Amniotic epithelial cell (primary cell): Measurements from ENCODE around the gene ILF2.

Experiments
- DNase-seq: peaks from one replicate; pipeline ENCODE4 v3.0.0-alpha.2; 2010; ENCODE audit warnings: low read depth

Gene ILF2

DNA sequence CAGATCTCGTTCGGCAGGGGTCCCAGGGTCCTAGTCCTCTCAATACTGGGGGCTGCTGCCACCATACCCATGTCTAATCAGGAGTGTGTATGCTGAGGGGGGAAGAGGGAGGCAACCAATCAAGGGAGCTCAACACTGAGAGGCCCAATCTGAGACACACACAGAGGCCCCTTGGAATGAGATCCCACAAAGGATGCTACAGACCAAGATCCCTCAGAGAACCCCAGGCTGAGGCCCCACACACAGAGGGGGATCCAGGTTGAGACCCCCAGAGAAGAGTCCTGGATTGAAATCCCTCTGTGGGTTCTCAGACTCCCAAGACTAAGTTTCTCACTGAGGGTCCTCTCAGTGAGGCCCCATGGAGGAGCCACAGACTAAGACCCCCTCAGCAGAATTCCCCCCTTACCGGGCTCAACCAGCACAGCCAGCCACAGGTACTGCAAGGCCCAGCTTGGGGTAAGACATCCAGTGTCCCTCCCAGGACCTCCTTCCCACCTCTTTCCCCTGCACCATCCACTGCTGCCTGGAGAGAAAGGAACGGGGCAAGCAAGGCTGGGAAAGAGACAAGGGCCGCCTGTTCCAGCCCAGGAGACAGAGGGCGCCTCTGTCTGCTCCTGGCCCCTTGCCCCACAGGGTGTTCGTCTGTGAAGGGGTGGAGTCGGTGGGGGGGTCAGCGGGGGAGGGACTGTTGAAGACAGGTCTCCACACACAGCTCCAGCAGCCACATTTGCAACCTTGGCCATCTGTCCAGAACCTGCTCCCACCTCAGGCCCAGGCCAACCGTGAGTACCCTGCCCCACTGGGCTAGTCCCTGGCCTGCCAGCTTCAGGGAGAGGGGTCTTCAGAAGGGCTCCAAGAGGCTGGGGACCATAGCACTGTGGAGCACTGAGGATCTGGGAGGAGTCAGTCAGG lies 42.8 kb downstream of the ILF2 start, which contains the start of gene S100A1:
Gene S100A1 (plus strand): TSS at position 720 of the 912 bp plus-strand sequence. CDS start 2,088 bp downstream, outside the sequence.
- no peak for DNase-seq

DNA sequence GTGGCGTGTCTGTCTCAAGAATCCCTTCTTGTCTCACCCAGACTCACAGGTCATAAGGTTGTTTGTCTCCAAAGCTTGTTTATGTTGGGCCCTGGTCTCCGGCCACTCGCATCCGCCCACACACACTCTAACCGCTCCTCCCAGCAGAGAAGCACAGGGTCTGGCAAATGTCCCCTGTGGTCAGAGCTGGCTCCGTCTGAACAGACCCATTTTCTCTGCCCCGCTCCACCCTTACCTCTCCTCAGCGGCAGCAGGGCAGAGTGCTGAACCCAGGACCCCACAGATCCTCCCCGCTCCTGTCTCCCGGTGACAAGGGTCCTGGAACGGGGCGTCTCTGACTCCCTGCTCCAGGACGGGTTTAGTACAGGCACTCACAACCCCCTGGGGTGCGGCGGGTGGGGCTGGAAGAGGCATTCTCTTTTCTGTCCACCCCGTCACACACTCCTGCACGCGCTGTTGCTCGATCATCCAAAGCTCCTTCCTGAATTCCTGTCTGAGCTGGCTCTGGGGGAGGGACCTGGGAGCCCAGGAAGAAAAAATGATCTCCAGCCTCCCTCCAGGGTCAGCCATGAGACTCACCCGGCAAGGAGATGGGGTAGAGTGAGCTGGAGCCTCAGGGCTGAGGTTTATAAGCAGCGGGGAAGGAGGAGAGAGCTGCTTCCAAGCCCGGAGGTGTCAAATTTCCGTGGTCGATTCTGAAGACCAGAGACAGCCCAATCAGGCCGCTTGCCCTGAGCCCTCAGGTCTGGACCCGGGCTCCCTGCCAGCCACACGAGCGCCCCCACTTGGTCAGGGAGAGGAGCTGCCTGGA lies 43.7 kb downstream of the ILF2 start, which contains the start of gene S100A13:
Gene S100A13 (minus strand): TSS at position 602 of the 811 bp plus-strand sequence. CDS start 1,033 bp downstream, outside the sequence.
- DNase-seq = peak; percentile 96

DNA sequence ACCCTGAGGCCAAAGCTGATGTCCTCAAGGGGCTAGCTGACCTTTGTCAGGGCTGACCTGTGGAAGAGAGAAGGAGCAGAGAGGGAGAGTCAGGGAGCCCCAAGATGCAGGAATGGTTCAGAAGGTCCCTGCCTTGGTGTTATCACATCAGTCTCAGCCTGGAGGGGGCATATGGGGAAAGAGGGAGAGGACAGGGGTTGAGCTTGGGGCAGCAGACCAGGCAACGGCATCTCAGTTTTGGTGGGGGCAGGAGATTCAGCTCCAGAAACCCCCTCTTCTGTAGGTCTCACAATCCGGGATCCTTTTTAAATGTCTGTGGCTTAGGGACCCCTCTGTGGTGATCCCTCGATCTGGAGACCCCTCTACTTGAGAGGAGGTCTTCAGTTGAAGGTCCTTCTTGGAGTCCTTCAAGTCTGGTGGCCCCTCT lies 44.3 kb downstream of the ILF2 start:
- no peak for DNase-seq

DNA sequence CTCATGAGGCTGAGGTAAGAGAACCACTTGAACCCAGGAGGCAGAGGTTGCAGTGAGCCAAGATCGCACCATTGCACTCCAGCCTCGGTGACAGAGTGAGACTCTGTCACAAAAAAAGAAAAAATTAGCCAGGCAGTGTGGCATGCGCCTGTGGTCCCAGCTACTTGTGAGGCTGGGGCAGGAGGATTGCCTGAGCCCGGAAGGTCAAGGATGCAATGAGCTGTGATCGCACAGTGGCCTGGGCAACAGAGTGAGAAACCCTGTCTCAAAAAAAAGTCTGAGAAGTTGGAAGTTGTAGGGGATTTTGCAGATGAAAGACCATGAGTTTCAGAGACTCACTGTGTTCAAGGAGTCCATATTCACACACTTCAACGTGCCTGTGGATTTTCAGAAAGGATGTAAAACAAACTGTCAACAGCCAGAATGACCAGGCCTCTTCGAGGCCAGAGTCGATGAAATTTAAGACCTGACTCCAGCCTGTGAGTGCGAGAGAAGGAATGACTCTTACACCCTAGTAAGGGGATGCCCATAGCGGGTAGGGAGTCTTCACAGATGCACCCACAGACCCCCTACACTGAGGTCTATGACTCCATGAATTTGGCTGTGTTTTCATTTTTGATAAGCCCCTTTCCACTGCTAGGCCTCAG lies 45.7 kb downstream of the ILF2 start:
- peak; percentile 26 for DNase-seq

DNA sequence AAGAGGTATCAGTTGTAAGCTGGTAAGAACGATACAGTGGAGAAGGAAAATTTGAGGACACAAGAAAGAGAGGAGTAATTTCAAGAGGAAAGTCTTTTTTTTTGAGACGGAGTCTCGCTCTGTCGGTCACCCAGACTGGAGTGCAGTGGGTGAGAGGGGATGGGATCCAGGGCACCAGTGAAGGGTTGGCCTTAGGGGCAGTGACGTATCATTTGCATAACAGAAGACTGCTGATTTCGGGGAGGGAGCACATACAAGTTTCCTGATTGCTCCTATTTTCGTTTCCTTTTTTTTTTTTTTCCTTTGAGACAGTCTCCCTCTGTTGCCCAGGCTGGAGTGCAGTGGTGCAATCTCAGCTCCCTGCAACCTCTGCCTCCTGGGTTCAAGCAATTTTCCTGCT lies 47.7 kb downstream of the ILF2 start:
- DNase-seq = no peak

DNA sequence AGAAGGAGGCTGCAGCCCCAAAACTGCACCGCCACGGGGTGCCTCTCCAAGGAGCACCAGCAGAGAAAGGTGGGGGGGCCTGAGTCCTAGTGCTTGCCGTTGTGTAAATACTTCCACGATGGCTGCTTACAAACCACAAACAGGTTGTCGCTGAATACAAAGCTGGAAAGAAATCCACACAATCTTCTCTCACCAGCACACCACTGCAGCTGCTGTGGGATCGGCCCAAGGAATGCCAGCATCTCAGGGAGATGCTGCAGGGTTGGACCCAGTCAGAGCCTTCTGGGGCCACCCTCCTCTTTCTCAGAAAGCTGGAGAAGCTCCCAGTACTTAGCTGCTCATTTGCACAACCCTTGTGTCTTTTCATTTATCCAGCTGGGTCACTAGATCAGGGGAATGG lies 51.6 kb downstream of the ILF2 start:
- DNase-seq = no peak

DNA sequence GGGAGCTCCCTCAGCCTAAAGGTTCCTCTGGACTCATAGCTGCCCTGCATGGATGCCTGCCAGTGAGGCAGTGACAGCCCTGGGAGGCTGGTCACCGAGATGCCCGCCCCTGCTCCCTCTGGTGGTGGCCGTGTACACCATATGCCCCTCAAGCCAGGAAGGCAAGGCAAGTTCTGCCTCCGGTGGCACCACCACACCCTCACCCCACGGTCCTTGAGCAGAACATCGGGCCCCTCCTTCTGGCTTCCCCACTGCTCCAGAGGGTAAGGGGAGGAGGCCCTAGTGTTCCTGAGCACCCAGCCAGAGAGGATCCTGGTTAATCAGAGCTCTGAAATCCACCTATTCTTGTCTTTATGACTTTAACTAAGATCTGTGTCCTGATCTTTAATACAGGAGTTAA lies 53.1 kb downstream of the ILF2 start:
- DNase-seq = no peak

DNA sequence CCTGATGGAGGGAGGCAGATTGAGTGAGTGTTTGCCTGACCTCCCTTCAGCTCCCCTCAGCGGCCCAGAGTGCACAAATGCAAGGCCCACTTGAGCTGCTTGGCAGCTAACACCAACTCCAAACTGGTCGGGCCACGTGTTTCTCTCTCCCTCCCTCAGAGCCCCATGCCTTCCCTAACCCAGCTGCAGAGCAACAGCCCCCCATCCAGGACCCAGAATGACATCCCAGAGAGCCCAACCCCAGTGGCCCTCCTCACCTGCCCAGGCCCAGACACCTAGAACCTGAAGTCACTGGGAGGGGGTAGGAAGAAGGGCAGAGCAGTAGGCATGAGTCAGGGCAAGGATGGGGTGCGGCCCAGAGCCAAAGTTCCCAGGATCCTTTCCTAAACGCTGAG lies 53.9 kb downstream of the ILF2 start:
- DNase-seq = no peak

DNA sequence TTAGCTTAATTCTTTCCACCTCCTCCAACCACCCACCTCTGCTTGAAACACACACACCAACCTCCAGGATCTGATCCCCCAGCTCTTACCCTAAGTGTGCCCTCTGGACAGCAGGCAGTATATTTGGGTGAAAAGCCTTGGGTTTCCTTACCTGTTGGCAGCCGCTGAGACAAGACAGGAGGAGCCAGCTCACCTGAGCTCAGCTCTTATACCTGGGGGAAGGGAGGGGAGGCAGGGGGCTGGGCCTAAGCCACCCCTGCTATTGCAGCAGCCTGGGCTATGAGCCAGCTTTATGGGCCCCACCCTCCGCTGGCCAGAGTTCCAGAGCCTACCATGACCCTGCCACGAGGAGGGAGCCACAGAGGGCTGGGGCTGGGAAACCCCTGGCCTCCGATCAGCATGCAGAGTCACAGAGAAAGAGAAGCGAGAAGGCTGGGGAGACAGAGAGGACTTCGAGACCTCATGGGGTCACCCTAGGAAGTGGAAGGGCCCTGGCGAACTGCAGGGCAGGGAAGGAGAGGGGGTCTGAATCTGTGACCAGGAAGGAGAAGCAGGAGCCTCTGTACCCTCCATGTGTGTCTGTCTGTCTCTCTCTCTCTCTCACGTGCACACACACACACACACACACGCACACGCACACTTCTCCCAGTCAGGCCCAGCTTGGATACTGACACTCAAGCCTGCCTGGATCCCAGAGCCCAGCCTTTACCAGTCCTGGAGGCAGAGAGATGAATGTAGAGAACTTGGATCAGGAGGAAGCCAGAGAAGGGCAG lies 54.5 kb downstream of the ILF2 start, which contains the start of gene S100A14:
Gene S100A14 (minus strand): TSS at position 182 of the 773 bp plus-strand sequence. CDS start 467 bp downstream, outside the sequence.
- DNase-seq = no peak

DNA sequence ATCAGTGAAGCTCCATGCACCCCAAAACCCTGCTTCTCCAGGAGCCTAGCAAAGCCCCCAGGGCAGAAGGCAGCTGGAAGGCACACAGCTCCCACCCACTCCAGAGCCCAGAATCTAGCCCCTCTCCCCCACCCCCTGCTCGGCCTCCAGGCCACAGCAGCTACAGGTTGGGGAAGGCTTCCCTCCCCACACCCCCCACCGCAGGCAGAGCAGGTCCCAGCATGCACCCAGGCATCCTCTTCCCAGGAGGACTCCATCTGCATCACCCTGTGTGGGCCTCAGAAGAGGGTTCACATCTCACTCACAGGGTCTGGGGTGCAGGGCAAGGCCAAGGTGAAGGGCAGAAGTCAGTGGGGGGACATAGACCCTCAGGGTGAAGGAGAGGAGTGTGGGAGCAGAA lies 55.4 kb downstream of the ILF2 start:
- DNase-seq = no peak

DNA sequence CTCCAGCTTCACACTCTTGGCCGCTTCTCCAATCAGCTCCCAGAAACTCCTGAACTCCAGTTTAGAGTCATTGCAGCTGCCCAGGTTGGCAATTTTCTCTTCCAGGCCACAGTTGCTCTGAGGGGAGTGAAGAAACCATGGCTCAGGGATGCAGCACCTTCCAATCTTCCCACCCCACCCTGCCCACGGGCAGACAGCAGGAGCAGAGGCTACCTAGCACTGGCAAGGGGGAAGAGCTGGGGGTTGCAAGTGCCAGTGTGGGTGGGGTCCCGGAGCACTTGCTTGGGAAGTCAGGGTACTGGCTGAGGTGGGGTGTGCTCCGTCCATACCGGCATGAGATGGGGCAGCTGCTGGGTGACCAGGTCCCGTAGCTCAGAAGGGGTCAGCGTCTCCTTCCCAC lies 55.9 kb downstream of the ILF2 start:
- DNase-seq = no peak

DNA sequence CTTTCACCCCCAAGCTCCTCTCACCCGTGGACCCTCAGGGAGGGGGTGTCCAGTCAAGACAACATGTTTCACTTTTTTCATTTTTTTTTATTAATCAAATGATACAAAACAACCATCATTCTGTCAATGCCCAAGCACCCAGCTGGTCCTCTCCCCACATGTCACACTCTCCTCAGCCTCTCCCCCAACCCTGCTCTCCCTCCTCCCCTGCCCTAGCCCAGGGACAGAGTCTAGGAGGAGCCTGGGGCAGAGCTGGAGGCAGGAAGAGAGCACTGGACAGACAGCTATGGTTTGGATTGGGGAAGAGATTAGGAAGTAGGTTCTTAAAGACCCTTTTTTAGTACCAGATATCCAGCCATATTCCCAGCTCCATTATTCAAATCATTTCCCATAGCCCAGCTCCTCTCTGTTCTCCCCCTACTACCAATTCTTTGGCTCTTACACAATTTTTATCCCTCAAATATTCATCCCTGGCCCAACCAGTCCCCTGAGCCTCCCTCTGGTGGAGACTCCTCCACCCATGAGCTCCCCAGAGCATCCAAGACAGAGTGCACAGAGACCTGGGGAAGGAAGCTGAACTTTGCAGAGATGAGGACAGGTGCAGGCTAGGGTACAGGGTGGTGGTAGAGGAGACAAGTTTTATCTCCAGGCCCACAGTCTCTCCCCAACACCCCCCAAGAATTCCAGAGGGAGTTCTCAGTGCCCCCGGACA lies 56.4 kb downstream of the ILF2 start:
- no peak for DNase-seq

DNA sequence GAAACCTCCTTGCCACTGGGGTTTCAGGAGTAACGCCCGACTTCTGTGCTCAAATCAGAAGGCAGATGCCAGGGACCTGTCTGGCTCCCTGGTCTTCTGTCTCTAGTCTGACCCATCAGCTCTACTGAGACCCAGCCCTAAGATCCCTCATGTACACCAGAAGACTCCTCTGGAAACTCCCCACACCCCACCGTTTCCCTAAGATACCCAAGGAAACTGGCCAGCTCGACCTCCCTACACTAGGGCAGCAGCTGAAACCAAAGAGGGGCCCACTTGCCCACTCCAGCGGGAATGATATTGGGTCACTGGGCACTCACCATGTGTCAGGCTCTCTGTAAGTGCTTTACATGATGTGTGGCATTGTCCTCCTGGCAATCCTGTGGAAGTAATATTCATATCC lies 57.4 kb downstream of the ILF2 start:
- no peak for DNase-seq

DNA sequence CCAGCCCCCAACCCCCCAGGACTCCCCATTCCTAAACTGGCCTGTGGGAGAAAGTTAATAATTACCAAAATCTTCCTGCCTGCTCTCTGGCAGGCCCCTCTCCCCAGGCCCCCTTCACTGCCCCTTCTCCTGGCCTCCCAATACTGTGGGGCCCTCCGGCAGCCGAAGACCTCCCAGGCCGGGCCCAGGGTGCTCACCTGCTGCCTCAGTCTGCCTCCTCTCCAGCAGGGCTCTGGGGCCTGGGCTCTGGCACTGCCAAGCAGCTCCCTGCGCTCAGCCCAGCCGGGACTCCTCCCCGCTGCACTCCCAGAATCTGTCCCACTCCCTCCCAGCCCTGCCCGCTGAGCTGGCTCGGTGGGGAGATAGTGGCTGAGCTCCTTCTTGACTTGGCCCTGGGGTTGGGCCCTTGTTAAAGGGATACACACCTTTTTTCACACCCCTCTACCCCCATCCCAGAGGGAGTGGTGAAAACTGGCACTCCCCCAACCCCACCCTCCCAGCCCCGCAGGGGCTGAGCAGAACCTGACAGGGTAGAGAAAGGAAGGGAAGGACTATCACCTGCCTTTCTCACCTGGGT lies 58.0 kb downstream of the ILF2 start, which contains the start of gene S100A16:
Gene S100A16 (minus strand): TSS at position 383 of the 577 bp plus-strand sequence. CDS start 4,986 bp downstream, outside the sequence.
- peak; percentile 65 for DNase-seq

DNA sequence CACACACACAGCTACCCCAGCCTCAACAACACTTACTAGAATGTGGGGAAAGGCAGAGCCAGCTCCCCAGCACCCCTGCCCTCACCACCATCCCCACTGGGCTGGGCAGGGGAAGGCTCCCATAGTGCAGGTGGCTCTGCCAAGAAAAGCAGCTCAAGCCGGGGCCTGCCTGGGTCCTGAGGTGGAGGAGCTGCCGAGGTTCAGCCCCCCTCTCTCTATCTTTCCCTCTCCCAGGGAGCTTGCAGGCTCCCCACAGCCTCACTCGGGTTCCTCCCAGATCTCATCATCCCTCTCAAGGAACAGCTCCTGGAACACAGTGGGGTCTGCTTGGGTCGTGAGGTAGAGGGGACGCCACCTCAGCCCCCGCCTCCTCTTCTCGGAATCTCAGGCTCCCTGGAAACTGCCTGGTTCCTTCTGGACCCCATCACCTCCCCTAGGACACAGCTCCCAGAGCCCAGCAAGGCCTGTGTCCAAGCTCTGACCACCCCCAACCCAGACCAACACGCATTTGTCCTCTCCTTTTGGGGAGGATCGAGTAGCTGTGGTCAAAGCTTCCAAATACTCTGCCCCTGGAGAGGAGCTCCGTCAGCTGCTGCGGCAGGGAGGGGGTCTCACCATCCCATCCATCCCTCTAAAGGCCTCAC lies 58.6 kb downstream of the ILF2 start:
- no peak for DNase-seq
